C4-2B (cell line): ENCODE results near the gene CTXND1.

Source experiments
- ZFX ChIP-seq: fragments of 450-650 bp; IDR thresholded peaks from 2 replicates; pipeline ENCODE4 v1.6.1; 2017
- TF ChIP-seq, protein P1 (sequence below): fragments of 450-650 bp; conservative IDR thresholded peaks from 2 replicates; pipeline ENCODE4 v1.5.1; 2017; ENCODE audit warnings: mild to moderate bottlenecking

DNA sequence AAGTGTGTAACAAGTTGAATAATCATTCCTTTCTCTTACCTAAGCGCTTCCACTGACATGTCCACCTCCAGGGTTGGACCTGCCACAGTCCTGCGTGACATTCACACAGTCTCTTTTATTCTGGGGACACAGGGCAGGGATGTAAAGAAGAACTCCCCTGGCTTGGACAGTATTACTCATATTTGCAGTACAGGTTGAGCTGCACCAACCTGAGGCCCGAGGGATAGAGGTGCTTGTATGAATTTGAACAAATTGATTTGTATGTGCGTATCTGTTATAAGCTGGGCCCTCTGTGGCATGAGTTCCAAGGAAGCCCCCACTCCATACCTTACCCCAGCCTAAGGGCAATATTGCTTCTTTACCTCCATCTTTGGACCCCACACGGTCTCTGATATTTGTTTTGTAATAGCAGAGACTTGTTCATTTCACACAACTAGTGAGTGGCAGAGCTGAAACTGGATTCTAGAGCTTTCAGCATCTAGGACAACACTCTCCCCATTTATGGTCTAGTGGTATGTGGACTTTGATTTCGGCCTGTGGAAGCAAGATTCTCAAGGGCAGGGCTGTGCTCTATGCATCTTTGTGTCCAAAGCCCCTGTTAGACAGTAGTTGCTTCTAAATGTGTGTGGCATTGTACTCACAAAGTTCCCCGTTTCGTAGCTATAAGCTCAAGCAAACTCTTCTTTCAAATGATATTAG is 60.0 kb downstream of the CTXND1 start:
- TF ChIP-seq, protein P1, sequence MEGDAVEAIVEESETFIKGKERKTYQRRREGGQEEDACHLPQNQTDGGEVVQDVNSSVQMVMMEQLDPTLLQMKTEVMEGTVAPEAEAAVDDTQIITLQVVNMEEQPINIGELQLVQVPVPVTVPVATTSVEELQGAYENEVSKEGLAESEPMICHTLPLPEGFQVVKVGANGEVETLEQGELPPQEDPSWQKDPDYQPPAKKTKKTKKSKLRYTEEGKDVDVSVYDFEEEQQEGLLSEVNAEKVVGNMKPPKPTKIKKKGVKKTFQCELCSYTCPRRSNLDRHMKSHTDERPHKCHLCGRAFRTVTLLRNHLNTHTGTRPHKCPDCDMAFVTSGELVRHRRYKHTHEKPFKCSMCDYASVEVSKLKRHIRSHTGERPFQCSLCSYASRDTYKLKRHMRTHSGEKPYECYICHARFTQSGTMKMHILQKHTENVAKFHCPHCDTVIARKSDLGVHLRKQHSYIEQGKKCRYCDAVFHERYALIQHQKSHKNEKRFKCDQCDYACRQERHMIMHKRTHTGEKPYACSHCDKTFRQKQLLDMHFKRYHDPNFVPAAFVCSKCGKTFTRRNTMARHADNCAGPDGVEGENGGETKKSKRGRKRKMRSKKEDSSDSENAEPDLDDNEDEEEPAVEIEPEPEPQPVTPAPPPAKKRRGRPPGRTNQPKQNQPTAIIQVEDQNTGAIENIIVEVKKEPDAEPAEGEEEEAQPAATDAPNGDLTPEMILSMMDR: no peak
- TF ChIP-seq ZFX: no peak
